Right lung (tissue), 5 donors: ENCODE results near the gene FSCN2. TPM values are rescaled to one million over a fixed set of nuclear protein-coding genes. Genes with fewer than 3 reads are reported as not detected.
"Not testable (repeated sequence)": the region's sequence is repeated elsewhere in the genome, so short reads cannot be mapped to it uniquely, and the experiment has no call there.

Source experiments
- DNase-seq, 2 donors: peaks; one replicate each; pipeline ENCODE4 v3.0.0-alpha.2; 2013
- polyA plus RNA-seq, 5 donors: library from polyadenylated mRNA; unstranded; fragments of 120-200 nt; gene quantifications; one replicate each; pipeline versions ENCODE4 v1.2.1 to v1.2.3, GENCODE V29; 2013; ENCODE audit warnings: inconsistent platforms in 1 of 5, low replicate concordance in 1 of 5; ENCODE audit not compliant: insufficient read length in 5 of 5, insufficient read depth in 1 of 5

The FSCN2 gene
- polyA plus RNA-seq, 5 donors: 0.76 to 2.7 (median 1.3) TPM

GRCh38 chr17:81526662-81527571 is 1.3 kb upstream of the FSCN2 start:
- DNase-seq: no peak

DNA sequence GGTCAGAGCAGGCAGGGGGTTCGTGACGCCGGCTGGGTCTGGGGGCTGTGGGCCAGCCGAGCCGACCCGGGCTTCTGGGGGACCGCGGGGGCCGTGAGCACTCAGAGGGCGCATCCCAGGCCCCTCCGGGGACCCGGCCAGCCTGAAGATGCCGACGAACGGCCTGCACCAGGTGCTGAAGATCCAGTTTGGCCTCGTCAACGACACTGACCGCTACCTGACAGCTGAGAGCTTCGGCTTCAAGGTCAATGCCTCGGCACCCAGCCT is 140 bp downstream of the FSCN2 start:
- DNase-seq: no peak

DNA sequence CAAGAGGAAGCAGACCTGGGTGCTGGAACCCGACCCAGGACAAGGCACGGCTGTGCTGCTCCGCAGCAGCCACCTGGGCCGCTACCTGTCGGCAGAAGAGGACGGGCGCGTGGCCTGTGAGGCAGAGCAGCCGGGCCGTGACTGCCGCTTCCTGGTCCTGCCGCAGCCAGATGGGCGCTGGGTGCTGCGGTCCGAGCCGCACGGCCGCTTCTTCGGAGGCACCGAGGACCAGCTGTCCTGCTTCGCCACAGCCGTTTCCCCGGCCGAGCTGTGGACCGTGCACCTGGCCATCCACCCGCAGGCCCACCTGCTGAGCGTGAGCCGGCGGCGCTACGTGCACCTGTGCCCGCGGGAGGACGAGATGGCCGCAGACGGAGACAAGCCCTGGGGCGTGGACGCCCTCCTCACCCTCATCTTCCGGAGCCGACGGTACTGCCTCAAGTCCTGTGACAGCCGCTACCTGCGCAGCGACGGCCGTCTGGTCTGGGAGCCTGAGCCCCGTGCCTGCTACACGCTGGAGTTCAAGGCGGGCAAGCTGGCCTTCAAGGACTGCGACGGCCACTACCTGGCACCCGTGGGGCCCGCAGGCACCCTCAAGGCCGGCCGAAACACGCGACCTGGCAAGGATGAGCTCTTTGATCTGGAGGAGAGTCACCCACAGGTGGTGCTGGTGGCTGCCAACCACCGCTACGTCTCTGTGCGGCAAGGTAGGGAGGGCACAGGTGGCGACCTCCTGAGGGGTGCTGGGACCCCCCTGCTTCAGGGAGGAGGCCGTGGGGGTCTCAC is 667 bp downstream of the FSCN2 start:
- DNase-seq: no peak

DNA sequence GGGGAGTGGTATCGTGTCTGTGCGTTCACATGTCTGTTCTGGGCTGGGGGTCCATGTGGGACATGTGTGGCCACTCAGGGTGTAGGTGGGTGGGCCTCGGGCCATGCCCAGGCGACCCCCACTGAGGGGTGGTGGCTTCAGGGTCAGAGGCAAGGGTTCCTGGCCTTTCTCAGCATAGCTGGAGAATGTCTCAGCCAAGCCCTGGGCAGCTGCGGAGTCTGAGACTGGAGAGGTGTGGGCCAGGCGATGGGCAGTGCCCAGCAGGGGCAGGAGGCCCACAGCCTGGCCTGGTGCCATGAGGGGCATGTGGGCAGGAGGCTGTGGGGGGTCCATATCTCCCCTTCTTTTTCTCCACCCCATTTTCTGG is 1.2 kb downstream of the FSCN2 start:
- no peak for DNase-seq

DNA sequence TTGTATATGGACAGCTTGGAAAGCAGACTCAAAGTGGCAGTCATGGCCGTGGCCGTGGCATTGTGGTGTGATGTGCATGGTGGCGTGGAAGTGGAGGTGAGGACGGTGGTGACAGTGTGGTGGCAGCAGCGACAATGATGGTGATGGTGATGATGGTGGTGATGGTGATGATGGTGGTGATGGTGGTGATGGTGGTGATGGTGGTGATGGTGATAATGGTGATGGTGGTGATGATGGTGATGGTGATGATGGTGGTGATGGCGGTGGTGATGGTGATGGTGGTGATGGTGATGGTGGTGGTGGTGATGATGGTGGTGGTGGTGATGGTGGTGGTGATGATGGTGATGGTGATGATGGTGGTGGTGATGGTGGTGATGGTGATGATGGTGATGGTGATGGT is 2.8 kb downstream of the FSCN2 start:
- DNase-seq: not testable (repeated sequence)

DNA sequence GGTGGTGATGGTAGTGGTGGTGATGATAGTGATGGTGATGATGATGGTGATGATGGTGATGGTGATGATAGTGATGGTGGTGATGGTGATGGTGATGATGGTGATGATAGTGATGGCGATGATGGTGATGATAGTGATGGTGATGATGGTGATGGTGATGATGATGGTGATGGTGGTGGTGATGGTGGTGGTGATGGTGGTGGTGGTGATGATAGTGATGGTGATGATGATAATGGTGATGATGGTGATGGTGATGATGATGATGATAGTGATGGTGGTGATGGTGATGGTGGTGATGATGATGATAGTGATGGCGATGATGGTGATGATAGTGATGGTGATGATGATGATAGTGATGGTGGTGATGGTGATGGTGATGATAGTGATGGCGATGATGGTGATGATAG is 3.8 kb downstream of the FSCN2 start:
- DNase-seq: not testable (repeated sequence)

GRCh38 chr17:81532490-81533287 is 4.5 kb downstream of the FSCN2 start:
- no peak for DNase-seq

GRCh38 chr17:81533339-81534141 is 5.4 kb downstream of the FSCN2 start:
- no peak for DNase-seq

DNA sequence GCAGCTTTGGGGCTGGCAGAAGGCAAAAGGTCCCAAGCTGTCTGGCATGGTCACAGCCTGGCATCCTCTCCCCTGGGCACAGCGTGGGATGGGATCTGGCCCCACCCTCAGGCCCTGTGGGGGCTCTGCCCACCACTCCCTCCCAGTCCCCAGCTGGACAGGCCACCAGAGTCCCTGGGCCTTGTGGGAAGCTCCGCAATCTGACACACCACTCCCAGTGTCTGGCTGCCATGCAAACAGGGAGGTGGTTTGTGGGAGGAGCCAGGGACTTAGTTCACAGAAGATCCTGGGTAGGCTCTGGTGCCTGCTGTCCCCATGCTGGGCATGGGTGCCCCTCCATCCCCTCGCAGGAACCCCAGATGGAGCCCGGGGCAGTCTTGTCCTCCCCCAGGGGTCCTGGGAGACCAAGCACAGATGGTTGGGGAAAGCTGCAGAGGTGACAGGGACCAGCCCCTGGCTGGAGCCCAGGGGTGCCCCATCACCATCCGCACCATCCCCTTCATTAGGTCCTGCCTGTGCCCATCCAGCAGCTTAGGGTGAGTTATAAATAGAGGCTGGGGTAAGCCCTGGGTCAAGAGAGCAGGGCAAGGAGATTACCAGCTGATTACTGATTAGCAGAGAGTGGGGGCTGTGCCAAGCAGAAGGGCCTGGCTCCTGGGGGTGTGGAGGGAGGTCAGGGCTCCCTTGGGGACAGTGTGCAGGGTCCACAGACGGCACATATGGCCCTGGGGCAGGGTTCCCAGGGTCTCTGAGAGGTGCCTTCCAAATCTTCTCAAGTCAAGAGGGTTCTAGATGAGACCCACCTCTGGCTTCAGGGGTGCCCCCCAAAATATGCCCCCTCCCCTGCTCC is 6.2 kb downstream of the FSCN2 start:
- no peak for DNase-seq

DNA sequence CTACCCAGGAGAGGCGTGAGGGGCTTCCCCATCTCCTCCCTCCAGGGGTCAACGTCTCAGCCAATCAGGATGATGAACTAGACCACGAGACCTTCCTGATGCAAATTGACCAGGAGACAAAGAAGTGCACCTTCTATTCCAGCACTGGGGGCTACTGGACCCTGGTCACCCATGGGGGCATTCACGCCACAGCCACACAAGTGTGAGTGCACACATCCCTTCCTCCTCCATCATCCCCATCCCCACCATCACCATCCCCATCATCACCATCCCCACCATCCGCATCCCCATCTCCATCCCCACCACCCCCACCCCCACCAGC is 6.8 kb downstream of the FSCN2 start:
- DNase-seq: no peak

DNA sequence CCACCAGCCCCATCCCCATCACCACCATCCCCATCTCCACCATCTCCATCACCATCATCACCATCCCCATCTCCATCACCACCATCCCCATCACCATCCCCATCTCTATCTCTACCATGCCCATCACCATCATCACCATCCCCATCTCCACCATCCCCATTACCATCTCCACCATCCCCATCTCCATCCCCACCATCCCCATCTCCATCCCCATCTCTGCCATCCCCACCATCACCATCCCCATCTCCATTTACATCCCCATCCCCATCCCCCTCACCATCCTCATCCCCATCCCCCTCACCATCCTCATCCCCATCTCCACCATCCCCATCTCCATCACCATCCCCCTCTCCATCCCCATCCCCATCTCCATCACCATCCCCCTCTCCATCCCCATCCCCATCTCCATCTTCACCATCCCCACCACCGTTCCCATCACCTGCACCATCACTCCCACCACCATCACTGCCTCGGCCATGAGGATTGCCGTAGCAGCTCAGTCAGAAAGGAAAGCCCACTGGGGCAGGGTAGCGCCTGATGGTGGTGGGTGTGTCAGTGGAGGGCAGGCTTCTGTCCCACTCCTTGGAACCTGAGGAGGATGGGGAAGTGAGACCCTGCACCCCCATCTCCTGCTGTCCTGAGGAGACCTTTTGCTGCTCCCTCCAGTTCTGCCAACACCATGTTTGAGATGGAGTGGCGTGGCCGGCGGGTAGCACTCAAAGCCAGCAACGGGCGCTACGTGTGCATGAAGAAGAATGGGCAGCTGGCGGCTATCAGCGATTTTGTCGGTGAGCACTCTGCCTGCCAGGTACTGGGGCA is 7.5 kb downstream of the FSCN2 start:
- no peak for DNase-seq

- DNase-seq: no peak
Measured at GRCh38 chr17:81536299-81537290, 8.4 kb downstream of the FSCN2 start.

GRCh38 chr17:81537343-81537855 is 9.2 kb downstream of the FSCN2 start:
- no peak for DNase-seq

DNA sequence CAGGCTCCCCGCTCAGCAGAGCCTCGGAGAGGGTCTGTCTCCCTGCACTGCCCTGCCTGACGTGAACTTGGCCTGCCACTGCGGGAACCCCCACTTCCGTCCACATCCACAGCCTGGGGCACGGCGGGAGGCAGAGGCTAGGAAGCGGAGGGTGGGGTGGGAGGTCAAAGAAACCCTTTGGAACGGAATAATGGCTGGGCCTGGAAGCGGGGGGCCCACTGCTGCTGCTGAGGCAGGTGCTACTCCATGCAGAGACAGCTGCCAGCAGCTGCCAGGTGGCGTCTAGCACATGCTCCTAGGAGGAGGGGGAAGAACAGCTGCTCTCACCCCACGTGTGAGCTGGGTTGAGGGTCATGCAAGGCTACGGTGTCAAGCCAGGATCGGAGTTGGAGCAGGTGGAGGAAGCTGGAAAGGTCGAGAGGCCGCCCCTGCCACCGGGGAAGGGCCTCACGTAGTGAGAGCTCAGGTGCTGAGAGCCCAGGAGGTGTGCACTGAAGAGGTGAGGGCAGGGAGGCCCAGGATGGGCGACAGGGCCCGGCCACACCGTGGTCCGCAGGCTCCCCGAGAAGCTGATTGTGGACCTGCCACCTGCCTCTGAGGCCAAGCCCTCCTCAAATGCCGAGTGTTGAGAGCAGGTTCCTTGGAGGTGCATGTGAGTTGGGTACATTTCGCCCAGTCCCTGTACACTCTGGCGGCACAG is 9.8 kb downstream of the FSCN2 start:
- DNase-seq: no peak

- DNase-seq: no peak
Measured at GRCh38 chr17:81538651-81539570, 10.7 kb downstream of the FSCN2 start.

- no peak for DNase-seq
Measured at GRCh38 chr17:81539571-81539900, 11.4 kb downstream of the FSCN2 start.
